Tibial artery (tissue), 4 donors: ENCODE results near the gene DHRS12.

Source experiments
- DNase-seq, 2 donors: peaks; one replicate each; pipeline ENCODE4 v3.0.0-alpha.2; 2019
- H3K27ac ChIP-seq, 2 donors: fragments of 200-600 bp; sonication (generic) in 1 of 2; 1 replicate in 1 of 2; 2 replicates in 1 of 2; pipeline ENCODE4 v1.5.1; 2018 to 2019; ENCODE audit warnings: mild to moderate bottlenecking in 1 of 2
- H3K27me3 ChIP-seq, 2 donors: fragments of 200-600 bp; sonication (generic) in 1 of 2; one replicate each; pipeline versions ENCODE4 v1.5.1 to v1.6.0; 2016 to 2019
- H3K36me3 ChIP-seq, 3 donors: fragments of 200-600 bp; sonication (generic) in 2 of 3; one replicate each; pipeline ENCODE4 v1.5.1; 2016 to 2019; ENCODE audit warnings: mild to moderate bottlenecking in 2 of 3
- H3K4me1 ChIP-seq, 4 donors: fragments of 200-600 bp; sonication (generic) in 2 of 4; 1 replicate in 3 of 4; 2 replicates in 1 of 4; pipeline ENCODE4 v1.5.1; 2016 to 2019
- H3K4me3 ChIP-seq, 2 donors: fragments of 200-600 bp; sonication (generic) in 1 of 2; 1 replicate in 1 of 2; 2 replicates in 1 of 2; pipeline ENCODE4 v1.5.1; 2018 to 2019; ENCODE audit warnings: mild to moderate bottlenecking in 2 of 2
- H3K9me3 ChIP-seq, 3 donors: fragments of 200-600 bp; sonication (generic) in 1 of 3; one replicate each; pipeline ENCODE4 v1.5.1; 2016 to 2019
- intact Hi-C: fragments of 100-400 bp; cut with DNase I; formaldehyde crosslinking; loops from one replicate; pipeline ENCODE4 v1.15.0; 2023; ENCODE audit warnings: low total_unique reads
- TF ChIP-seq, protein P1 (sequence below), 2 experiments: fragments of 200-600 bp in 1 of 2; fragments of 450-650 bp in 1 of 2; IDR thresholded peaks; one replicate each; pipeline ENCODE4 v1.5.1; 2017 to 2019; ENCODE audit warnings: antibody characterized with exemption in 2 of 2, mild to moderate bottlenecking in 1 of 2, moderate library complexity in 1 of 2

The DHRS12 gene

DNA sequence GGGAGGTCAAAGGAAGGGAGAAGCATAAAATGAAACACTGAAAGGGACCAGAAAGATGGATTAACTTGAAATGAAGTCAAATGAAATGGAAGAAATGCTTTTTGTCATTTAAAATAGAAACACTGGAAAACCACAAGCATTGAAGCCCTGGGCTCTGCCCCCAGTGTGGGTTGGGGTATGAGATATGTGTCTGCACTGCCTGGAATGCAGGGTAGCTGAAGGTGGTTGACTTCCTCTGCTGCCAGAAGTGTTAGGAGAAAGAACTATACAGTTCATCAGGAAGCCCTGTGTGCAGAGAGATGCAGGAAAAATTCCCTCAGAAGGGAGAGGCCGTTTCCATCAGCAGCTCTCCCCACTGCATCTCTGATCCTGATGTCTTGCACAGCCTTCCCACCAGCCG is 69.2 kb downstream of the DHRS12 start:
- Histone ChIP-seq H3K27me3 (no peaks in the 10 kb centered on the region), H3K4me1 (peaks cover 0 to 30% (median 25%) of the 10 kb centered on the region in 4 donors), H3K4me3 (no peak overlapping the region), H3K27ac (no peak overlapping the region), H3K36me3 (peaks cover 0 to 2% (median 0%) of the 10 kb centered on the region in 3 donors), H3K9me3 (no peaks in the 10 kb centered on the region)
- intact Hi-C loops = loop anchor here (10.0 kb wide), 4 partner anchors 280 to 1610 kb away; partner anchors contain the start of genes FAM124A and INTS6
- DNase-seq = no peak
- TF ChIP-seq, protein P1, sequence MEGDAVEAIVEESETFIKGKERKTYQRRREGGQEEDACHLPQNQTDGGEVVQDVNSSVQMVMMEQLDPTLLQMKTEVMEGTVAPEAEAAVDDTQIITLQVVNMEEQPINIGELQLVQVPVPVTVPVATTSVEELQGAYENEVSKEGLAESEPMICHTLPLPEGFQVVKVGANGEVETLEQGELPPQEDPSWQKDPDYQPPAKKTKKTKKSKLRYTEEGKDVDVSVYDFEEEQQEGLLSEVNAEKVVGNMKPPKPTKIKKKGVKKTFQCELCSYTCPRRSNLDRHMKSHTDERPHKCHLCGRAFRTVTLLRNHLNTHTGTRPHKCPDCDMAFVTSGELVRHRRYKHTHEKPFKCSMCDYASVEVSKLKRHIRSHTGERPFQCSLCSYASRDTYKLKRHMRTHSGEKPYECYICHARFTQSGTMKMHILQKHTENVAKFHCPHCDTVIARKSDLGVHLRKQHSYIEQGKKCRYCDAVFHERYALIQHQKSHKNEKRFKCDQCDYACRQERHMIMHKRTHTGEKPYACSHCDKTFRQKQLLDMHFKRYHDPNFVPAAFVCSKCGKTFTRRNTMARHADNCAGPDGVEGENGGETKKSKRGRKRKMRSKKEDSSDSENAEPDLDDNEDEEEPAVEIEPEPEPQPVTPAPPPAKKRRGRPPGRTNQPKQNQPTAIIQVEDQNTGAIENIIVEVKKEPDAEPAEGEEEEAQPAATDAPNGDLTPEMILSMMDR (IDR thresholded peaks at IDR 0.05) = no peak

DNA sequence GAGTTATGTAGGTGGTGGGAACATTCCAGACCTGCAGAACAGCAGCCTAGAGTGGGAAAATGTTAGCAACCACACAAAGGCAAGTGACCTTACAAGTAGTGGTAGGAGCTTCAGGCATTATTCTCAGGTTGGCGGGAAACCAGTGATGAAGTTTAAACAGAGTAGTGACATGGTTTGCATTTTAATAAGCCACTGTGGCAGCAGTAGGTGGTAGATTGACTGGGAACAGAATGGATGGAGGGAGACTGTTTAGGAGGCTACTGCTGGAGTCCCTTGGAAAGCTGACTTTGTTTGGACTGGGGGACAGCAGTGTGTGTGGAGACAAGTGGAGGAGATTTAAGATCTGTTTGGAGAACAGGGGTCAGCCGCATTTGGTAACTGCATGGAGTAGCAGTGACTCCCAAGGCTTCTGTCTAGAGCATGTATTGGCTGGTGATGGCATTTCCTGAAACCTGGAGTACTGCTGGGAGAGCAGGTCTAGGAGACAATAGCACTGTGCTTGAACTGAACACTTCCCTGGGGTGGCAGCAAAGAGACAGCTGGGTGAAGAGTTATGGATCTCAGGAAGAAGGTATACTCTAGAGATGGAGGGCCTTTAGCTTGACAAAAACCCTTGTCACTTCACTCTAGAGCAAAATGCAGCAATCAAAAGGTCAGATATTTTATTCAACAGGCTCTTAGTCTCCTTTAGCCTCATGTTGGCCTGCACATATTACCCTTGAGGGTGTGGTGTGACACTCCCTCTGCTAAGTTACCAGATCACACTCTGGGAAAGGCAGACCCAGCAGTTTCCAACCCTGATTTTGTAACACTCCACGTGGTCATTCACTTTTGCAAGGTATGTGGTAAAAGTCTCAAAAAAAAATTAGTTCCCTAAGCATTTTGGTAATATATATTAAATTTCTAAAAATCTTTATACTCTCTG is 70.3 kb downstream of the DHRS12 start:
- Histone ChIP-seq H3K27me3 (no peaks in the 10 kb centered on the region), H3K27ac (no peak overlapping the region), H3K4me1 (peaks cover 0 to 38% (median 35%) of the 10 kb centered on the region in 4 donors), H3K4me3 (no peak overlapping the region), H3K36me3 (no peaks in the 10 kb centered on the region), H3K9me3 (no peaks in the 10 kb centered on the region)
- intact Hi-C loops = loop anchor here (10.0 kb wide), 4 partner anchors 279 to 1609 kb away; partner anchors contain the start of genes FAM124A and INTS6
- TF ChIP-seq, protein P1 (IDR thresholded peaks at IDR 0.05) = no peak
- no peak for DNase-seq

DNA sequence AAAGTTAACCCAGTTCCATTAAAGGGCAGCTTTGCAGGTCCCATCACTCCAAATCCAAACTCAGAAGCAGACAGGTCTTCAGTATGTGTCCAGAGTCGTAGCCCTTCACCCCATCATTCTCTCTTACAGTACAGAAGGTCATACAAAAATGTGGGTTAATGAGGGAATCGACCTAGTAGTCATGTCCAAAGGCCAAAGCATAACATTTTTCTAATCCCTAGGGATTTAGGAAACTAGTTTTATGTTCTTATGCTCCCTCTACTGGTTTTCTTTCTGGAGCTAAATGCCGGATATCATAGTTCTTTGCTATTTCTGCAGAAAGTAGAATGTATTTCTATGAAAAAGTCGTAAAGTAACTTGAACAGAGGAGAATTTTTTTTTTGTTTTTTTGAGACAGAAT is 72.2 kb downstream of the DHRS12 start:
- Histone ChIP-seq H3K4me1 (peaks cover 0 to 56% (median 39%) of the 10 kb centered on the region in 4 donors), H3K36me3 (no peaks in the 10 kb centered on the region), H3K9me3 (no peaks in the 10 kb centered on the region), H3K27me3 (no peaks in the 10 kb centered on the region), H3K4me3 (no peak overlapping the region), H3K27ac (peak overlapping the region; percentile 85 to 90)
- DNase-seq = no peak
- intact Hi-C loops = loop anchor here (10.0 kb wide), 4 partner anchors 277 to 1607 kb away; partner anchors contain the start of genes FAM124A and INTS6
- TF ChIP-seq, protein P1 (IDR thresholded peaks at IDR 0.05) = peak; percentile 49 to 69

DNA sequence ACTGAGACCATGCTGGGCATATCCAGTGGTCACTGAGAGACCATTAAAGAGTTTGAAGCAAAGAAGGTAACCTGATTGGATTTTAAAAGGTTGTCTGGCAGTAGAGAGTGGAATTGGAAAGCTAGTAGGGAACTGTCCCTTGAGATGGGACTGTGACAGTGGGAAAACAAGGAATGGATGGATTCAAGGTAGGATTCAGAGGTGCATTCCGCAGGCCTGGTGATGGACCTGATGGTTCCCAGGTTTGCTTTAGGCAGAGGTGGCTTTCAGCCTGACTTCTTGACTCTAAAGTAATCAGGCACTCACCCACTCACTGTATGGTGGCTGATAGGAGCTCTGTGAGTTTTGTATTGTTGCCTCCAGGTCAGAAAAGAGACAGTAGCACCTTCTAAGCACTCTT is 73.0 kb downstream of the DHRS12 start:
- intact Hi-C loops = loop anchor here (10.0 kb wide), 4 partner anchors 276 to 1606 kb away; partner anchors contain the start of genes FAM124A and INTS6
- TF ChIP-seq, protein P1 (IDR thresholded peaks at IDR 0.05) = no peak
- Histone ChIP-seq H3K9me3 (no peaks in the 10 kb centered on the region), H3K4me1 (peaks cover 0 to 64% (median 45%) of the 10 kb centered on the region in 4 donors), H3K27me3 (no peaks in the 10 kb centered on the region), H3K27ac (peak overlapping the region; percentile 85 to 90), H3K4me3 (no peak overlapping the region), H3K36me3 (no peaks in the 10 kb centered on the region)
- DNase-seq = no peak

DNA sequence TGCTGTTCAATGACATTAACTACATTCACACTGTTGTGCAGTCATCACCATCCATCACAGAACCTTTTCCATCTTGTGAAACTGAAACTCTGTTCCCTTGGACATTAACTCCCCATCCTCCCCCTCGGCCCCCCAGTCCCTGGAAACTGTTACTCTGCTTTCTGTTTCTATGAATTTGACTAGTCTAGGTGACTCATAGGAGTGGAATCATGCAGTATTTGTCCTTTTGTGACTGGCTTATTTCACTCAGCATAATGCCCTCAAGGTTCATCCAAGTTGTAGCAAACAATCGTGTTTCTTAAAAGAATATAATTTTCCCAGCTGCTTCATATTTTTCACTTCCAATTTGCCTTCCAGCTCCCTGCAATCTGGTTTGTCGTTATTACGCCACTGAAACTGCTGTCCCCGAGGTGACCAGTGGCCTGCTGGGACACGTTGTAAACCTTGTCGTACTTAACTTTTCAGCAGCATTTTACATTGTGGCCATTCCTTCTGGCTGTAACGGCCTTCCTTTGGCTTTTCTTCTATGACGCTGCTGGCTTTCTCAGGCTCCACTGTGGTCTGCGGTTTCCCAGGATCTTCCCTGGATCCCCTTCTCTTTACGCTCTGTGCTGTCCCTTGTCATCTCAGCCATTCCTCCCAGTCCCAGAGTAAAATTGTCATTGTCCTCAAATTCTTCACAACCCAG is 74.0 kb downstream of the DHRS12 start:
- DNase-seq = peak; percentile 76 to 80
- peak overlapping the region; percentile 85 to 90 for H3K27ac ChIP-seq
- intact Hi-C loops = loop anchor here (10.0 kb wide), 5 partner anchors 145 to 1605 kb away; partner anchors contain the start of genes FAM124A, INTS6 and WDFY2
- peak overlapping the region; percentile 2 to 12 for H3K4me3 ChIP-seq
- no peaks in the 10 kb centered on the region for H3K36me3 ChIP-seq
- peaks cover 0 to 69% (median 45%) of the 10 kb centered on the region in 4 donors for H3K4me1 ChIP-seq
- TF ChIP-seq, protein P1 (IDR thresholded peaks at IDR 0.05) = peak in 1 of 2 experiments; percentile 9
- H3K9me3 ChIP-seq = no peaks in the 10 kb centered on the region
- H3K27me3 ChIP-seq = no peaks in the 10 kb centered on the region
